Measurements from ENCODE around the gene TNFAIP1.

TNFAIP1 gene

GRCh38 chr17:28315846-28316705 is 19.5 kb upstream of the TNFAIP1 start:
- Histone ChIP-seq H3K4me3 (ENCODE audit: low read depth, low read length) (no peak overlapping the region), H3K27me3 (ENCODE audit: control insufficient read depth, insufficient read depth, low read length) (no peaks in the 10 kb centered on the region; the same call in 1 of the 2 replicates), H3K9me3 (ENCODE audit: control insufficient read depth, insufficient read depth, low read depth, low read length) (no peaks in the 10 kb centered on the region), H3K4me1 (ENCODE audit: control insufficient read depth, insufficient read depth, low read length) (peaks cover 24% of the 10 kb centered on the region), H3K36me3 (ENCODE audit: control insufficient read depth, insufficient read depth, low read length) (peaks cover 5% of the 10 kb centered on the region; the same call in 1 of the 2 replicates), H3K27ac (ENCODE audit: low read depth, low read length) (no peak overlapping the region), H3K9ac (ENCODE audit: low read length) (no peak overlapping the region)

DNA sequence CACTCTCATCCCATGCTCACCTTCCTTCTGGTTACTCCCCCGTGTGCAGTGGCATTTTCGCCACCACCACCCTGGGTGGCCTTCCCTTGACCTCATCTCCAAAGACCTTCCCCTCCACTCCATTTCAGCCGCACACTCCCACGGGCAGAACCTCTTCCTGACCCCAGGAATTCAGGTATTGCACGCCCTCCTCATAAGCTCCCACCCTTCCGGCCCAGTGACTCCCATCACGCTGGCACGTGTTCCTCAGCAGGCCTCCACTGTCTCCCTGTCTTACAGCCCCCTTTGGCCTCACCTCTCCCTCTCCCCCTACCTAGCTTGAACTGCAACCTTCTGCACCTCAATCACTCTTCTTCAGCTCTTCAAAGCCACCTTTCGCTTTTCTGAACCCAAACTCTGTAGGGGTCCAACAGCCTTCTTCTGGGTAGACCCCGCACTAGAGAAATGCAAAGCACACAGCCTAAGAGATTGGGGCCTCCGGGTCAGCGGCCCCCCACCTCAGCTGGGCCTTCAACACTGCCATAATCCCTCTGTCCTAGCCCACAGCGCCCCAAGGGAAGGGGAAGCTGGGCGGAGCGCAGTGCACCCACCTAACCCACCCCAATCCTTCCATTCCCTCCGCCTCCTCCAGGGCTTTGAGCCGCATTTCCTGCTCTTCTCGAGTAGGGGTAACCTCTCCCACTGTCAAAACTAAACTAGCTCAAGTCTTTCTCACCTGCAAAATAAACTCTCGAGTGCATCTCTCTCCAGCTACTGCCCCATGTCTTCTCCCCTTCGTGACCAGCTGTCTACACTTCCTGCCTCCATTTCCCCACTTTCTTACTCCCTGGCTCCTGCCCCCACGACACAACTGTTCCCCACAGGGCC is 18.2 kb upstream of the TNFAIP1 start:
- Histone ChIP-seq H3K9me3 (ENCODE audit: control insufficient read depth, insufficient read depth, low read depth, low read length) (no peaks in the 10 kb centered on the region), H3K36me3 (ENCODE audit: control insufficient read depth, insufficient read depth, low read length) (peaks cover 6% of the 10 kb centered on the region; the same call in 1 of the 2 replicates), H3K27me3 (ENCODE audit: control insufficient read depth, insufficient read depth, low read length) (no peaks in the 10 kb centered on the region; the same call in 1 of the 2 replicates), H3K9ac (ENCODE audit: low read length) (peak overlapping the region; percentile 75), H3K4me3 (ENCODE audit: low read depth, low read length) (peak overlapping the region; percentile 88), H3K27ac (ENCODE audit: low read depth, low read length) (no peak overlapping the region), H3K4me1 (ENCODE audit: control insufficient read depth, insufficient read depth, low read length) (peaks cover 24% of the 10 kb centered on the region)

DNA sequence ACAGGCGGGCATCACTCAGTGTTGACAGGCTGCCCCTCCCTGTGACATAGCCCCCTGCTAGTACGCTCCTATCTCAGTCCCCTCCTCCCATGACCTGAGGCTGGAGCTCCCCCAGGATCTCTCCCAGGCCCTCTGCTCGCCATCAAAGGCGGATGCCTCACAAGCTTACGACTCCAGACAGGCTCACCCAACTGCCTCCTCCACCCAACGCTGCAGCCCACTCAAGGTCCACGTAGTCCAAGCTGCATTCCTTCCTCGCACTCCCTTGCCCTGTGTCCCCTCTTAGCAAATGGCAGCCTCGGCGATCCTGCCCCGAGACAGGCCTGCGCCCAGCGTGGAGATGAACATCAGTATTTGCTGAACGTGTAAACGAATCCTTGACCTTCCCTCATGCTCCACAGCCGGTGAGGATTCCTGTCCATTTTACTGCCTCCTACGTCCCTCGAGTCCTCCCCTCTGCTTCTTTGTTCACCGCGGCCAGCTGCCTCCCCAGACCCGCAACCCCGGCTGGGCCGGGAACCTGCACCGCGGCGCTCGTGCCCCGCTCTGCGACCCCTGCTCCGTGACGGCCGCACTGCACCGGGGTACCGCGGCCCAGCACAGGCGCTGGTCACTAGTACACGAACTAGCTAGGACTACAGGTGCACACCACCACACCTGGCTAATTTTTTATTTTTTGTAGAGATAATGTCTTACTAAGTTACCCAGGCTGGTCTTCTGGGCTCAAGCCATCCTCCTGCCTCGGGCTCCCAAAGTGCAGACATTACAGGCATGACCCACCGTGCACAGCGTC is 17.4 kb upstream of the TNFAIP1 start:
- peak overlapping the region; percentile 88 for H3K4me3 ChIP-seq (ENCODE audit: low read depth, low read length)
- peak overlapping the region; percentile 75 for H3K9ac ChIP-seq (ENCODE audit: low read length)
- peak overlapping the region; percentile 16; the same call in 1 of the 2 replicates for H3K27ac ChIP-seq (ENCODE audit: low read depth, low read length)
- H3K27me3 ChIP-seq (ENCODE audit: control insufficient read depth, insufficient read depth, low read length): no peaks in the 10 kb centered on the region; the same call in 1 of the 2 replicates
- H3K4me1 ChIP-seq (ENCODE audit: control insufficient read depth, insufficient read depth, low read length): peaks cover 28% of the 10 kb centered on the region
- no peaks in the 10 kb centered on the region for H3K9me3 ChIP-seq (ENCODE audit: control insufficient read depth, insufficient read depth, low read depth, low read length)
- peaks cover 8% of the 10 kb centered on the region for H3K36me3 ChIP-seq (ENCODE audit: control insufficient read depth, insufficient read depth, low read length)

DNA sequence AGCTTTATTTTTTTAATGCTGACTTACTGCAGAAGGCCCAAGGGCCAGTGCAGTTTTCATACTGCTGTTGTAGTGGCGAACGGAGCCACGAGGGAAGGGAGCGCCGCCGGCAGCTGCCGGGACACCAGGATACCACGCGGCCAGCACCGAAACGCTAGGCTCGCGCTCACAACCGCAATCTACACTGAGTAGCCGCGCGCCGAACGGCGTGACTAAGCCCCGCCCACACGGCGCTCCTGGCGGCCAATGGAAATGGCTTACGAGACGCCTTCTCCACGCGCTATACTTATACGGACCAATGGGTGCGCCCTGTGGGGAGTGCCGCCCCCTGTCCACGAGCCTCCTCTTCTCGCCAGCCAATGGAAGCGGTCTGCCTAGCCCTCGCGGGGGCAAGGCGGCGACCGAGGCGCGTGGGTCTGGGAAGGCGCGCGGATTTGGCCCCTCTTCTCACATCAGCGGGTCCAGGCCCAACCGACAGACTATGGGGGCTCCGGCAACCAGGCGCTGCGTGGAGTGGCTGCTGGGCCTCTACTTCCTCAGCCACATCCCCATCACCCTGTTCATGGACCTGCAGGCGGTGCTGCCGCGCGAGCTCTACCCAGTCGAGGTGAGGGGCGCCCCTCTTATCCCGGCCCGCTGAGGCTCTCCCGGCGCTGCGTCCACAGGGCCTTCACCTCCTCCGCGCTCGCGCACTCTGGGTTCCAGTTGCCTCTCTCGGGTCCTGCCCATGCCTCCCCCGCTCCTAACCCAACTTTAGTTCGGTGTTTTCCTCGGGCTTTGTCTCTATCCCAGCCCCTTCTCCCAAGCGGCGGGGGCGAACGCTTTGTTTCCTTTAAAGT is 16.6 kb upstream of the TNFAIP1 start, which contains the start of gene TMEM97:
Gene TMEM97, plus strand, starts transcription at position 442 of the 839 bp plus-strand sequence. Its CDS starts 40 bp downstream, at position 482.
- H3K27ac ChIP-seq (ENCODE audit: low read depth, low read length): peak within 1 kb of the TSS; percentile 82
- H3K9me3 ChIP-seq (ENCODE audit: control insufficient read depth, insufficient read depth, low read depth, low read length): no peaks in the 10 kb centered on the region
- H3K9ac ChIP-seq (ENCODE audit: low read length): peak within 1 kb of the TSS; percentile 97
- peaks cover 28% of the 10 kb centered on the region for H3K4me1 ChIP-seq (ENCODE audit: control insufficient read depth, insufficient read depth, low read length)
- peaks cover 8% of the 10 kb centered on the region for H3K36me3 ChIP-seq (ENCODE audit: control insufficient read depth, insufficient read depth, low read length)
- no peaks in the 10 kb centered on the region; the same call in 1 of the 2 replicates for H3K27me3 ChIP-seq (ENCODE audit: control insufficient read depth, insufficient read depth, low read length)
- peak within 1 kb of the TSS; percentile 88 for H3K4me3 ChIP-seq (ENCODE audit: low read depth, low read length)

DNA sequence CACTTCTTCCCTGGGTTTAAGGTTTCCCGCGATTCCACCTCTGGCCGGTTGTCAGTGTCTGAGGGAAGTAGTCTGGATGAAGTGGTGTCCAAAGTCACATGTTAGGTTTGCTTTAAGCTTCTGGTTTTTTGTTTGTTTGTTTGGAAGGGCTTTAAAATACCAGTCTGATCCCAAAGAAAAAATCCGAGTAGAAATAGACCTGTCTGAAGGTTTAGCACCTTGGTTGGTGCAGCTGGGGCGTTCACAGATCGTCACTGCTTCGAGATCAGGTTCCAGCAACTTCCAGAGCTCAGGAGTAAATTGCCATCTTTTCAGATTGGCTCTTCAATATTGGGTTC is 16.0 kb upstream of the TNFAIP1 start:
- peaks cover 8% of the 10 kb centered on the region for H3K36me3 ChIP-seq (ENCODE audit: control insufficient read depth, insufficient read depth, low read length)
- no peaks in the 10 kb centered on the region; the same call in 1 of the 2 replicates for H3K27me3 ChIP-seq (ENCODE audit: control insufficient read depth, insufficient read depth, low read length)
- H3K4me3 ChIP-seq (ENCODE audit: low read depth, low read length): peak overlapping the region; percentile 88
- H3K4me1 ChIP-seq (ENCODE audit: control insufficient read depth, insufficient read depth, low read length): peaks cover 28% of the 10 kb centered on the region
- H3K27ac ChIP-seq (ENCODE audit: low read depth, low read length): peak overlapping the region; percentile 82
- no peaks in the 10 kb centered on the region for H3K9me3 ChIP-seq (ENCODE audit: control insufficient read depth, insufficient read depth, low read depth, low read length)
- peak overlapping the region; percentile 97 for H3K9ac ChIP-seq (ENCODE audit: low read length)

GRCh38 chr17:28320215-28321061 is 15.1 kb upstream of the TNFAIP1 start:
- H3K27me3 ChIP-seq (ENCODE audit: control insufficient read depth, insufficient read depth, low read length): no peaks in the 10 kb centered on the region; the same call in 1 of the 2 replicates
- no peak overlapping the region for H3K27ac ChIP-seq (ENCODE audit: low read depth, low read length)
- peaks cover 28% of the 10 kb centered on the region for H3K4me1 ChIP-seq (ENCODE audit: control insufficient read depth, insufficient read depth, low read length)
- peaks cover 14% of the 10 kb centered on the region for H3K36me3 ChIP-seq (ENCODE audit: control insufficient read depth, insufficient read depth, low read length)
- peak overlapping the region; percentile 97 for H3K9ac ChIP-seq (ENCODE audit: low read length)
- peak overlapping the region; percentile 88 for H3K4me3 ChIP-seq (ENCODE audit: low read depth, low read length)
- no peaks in the 10 kb centered on the region for H3K9me3 ChIP-seq (ENCODE audit: control insufficient read depth, insufficient read depth, low read depth, low read length)

DNA sequence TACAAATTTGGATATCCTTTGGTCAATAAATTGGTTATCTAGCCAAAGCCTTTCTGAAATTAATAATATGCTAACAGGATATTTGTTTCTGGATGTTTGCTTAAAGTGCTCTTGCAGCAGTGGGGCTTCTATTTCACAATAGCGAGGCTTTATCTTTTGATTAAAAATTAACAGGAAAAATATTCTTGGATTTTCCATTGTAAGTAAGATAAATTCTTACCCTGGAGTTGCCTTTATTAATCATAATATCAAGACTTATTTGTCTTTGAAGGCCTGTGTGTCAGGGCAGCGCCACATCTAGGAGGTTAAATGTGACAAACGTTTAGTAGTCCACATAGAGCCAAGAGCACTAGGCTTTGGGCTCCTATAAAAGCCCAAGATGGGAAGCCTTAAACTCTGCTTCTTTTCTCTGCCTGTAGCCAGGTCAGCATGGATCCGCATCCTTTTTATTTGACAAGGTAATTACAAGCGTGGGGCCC is 11.3 kb upstream of the TNFAIP1 start:
- no peak overlapping the region for H3K9ac ChIP-seq (ENCODE audit: low read length)
- H3K4me3 ChIP-seq (ENCODE audit: low read depth, low read length): no peak overlapping the region
- H3K36me3 ChIP-seq (ENCODE audit: control insufficient read depth, insufficient read depth, low read length): peaks cover 53% of the 10 kb centered on the region
- H3K27me3 ChIP-seq (ENCODE audit: control insufficient read depth, insufficient read depth, low read length): no peaks in the 10 kb centered on the region
- no peak overlapping the region for H3K27ac ChIP-seq (ENCODE audit: low read depth, low read length)
- H3K4me1 ChIP-seq (ENCODE audit: control insufficient read depth, insufficient read depth, low read length): peaks cover 15% of the 10 kb centered on the region; the same call in 1 of the 2 replicates
- H3K9me3 ChIP-seq (ENCODE audit: control insufficient read depth, insufficient read depth, low read depth, low read length): no peaks in the 10 kb centered on the region

DNA sequence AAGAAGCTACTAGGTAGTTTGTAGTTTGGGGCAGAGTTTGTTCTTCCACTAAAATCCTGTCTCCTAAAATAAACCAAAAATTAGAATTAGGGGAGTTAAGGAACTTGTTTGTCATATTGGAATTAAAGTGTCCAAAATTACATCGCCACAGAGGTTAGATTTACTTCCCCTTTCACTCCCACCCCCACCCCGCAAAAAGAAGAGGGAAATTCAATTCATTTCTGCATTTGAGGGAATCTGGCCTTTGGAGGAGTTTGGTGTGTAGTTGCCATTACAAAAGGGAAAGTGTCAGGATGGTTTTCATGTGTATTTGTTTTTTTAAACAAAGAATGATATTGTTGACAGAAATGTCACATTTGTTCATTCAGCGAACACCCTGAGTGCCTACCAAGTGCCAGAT is 10.8 kb upstream of the TNFAIP1 start:
- Histone ChIP-seq H3K9ac (ENCODE audit: low read length) (no peak overlapping the region), H3K4me1 (ENCODE audit: control insufficient read depth, insufficient read depth, low read length) (peaks cover 15% of the 10 kb centered on the region; the same call in 1 of the 2 replicates), H3K36me3 (ENCODE audit: control insufficient read depth, insufficient read depth, low read length) (peaks cover 56% of the 10 kb centered on the region), H3K27ac (ENCODE audit: low read depth, low read length) (no peak overlapping the region), H3K27me3 (ENCODE audit: control insufficient read depth, insufficient read depth, low read length) (no peaks in the 10 kb centered on the region), H3K9me3 (ENCODE audit: control insufficient read depth, insufficient read depth, low read depth, low read length) (no peaks in the 10 kb centered on the region), H3K4me3 (ENCODE audit: low read depth, low read length) (no peak overlapping the region)

GRCh38 chr17:28325211-28325610 is 10.3 kb upstream of the TNFAIP1 start:
- Histone ChIP-seq H3K9ac (ENCODE audit: low read length) (no peak overlapping the region), H3K4me1 (ENCODE audit: control insufficient read depth, insufficient read depth, low read length) (peaks cover 12% of the 10 kb centered on the region; the same call in 1 of the 2 replicates), H3K4me3 (ENCODE audit: low read depth, low read length) (no peak overlapping the region), H3K27me3 (ENCODE audit: control insufficient read depth, insufficient read depth, low read length) (no peaks in the 10 kb centered on the region), H3K36me3 (ENCODE audit: control insufficient read depth, insufficient read depth, low read length) (peaks cover 56% of the 10 kb centered on the region), H3K9me3 (ENCODE audit: control insufficient read depth, insufficient read depth, low read depth, low read length) (no peaks in the 10 kb centered on the region), H3K27ac (ENCODE audit: low read depth, low read length) (no peak overlapping the region)
